EH (cell line): ENCODE results near the gene C4orf54.

Experiments used
- DNase-seq: peaks from one replicate; pipeline ENCODE4 v3.0.0-alpha.2; 2015; ENCODE audit warnings: low read depth

C4orf54 gene

DNA sequence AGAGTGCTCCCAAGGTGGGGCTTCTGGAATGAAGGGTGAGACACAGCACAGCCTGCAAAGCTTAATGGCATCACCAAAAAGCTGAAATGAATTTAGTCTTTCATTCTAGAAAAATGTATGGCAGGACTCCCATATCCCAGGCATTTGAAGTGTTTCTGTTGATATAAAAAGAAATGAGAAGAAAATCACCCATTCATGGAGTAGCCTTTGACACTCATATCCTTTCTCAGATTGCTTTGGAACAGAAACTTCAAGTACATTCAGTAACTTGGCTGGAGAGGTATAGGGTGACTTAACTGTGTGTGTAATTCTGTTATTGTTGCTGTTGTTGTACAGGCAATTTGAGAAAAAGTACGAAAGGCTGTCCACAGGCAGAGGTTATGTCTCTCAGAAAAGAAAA is 35.3 kb downstream of the C4orf54 start:
- no peak for DNase-seq

DNA sequence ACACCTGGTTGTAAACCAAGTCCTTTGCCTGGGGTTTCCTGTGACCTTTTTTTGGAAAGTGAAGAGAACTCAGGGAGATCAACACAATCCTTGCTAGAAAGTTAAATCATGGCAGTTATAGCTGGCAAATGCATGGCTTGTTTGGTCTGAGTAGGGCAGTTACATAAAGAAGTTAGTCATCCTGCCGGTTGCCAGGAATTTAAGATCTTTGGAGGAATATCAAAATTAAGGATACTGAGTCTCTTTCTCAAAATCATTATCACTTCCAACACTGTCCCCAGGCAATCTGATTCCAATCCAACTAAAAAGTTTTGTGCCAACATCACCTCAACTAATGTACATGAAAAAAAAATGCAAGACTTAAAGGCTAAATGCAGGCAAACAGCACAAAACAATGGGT is 40.3 kb downstream of the C4orf54 start:
- DNase-seq = peak; percentile 3

DNA sequence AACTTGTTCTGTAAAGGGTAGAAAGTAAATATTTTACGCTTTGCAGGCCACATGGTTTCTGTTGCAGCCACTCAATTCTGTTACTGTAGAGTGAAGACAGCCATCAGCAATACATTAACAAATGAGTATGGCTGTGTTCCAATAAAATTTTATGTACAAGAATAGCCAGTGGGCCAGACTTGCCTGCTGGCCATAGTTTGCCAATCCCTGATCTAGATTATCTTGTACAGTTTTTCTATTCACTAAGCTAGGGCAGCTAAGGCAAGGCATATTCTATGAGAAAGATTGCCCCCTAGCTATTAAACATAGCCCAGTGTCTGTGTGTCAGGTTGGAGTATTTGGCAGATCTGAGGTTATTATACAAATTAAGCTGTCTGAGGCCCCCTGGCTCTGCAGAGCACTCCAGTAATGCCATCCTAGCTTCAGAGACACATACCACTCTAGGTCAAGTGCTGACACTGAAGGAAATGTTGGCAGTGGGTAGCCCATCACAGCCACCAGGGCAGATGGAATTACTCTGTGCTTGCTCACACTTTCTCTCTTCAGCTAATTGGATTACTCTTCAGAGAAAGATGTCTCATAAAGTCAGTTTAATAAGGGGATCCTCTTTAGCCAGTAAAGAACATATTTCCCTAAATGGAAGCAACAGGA is 42.3 kb downstream of the C4orf54 start:
- DNase-seq = no peak

DNA sequence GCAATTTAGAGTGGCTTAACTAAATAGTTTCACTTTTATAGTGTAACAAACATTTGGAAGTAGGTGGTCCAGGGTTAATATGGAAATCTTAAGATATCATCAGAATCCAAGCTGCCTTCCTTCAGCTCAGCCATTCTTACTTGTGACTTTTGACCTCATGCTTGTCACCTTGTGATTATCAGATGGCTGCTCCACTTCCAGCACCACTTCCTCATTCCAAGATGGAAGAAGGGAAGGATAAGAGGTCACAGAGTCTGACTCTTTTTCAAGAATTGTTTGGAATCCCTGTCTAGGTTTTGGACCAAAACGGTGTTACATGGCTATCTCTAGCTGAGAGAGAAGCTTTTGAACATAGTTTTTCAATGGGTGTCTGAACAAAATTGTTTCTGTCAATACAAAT is 43.1 kb downstream of the C4orf54 start:
- DNase-seq = no peak

DNA sequence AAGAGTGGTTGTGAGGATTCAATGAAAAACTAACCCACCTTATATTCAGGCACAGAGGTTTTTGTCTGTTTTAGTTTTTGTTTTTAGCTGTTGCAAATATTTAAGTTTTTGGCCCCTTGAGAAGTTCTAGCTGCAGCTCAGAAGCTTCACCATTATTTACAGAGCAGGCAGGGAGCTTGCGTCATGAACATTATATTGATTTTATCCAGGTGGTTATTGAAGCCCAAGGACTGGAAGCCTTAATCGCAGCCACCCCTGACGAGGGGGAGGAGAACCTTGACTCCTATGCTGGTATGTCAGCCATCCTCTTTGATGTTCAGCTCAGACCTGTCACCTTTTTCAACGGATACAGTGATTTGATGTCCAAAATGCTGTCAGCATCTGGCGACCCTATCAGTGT is 44.9 kb downstream of the C4orf54 start:
- DNase-seq = no peak

DNA sequence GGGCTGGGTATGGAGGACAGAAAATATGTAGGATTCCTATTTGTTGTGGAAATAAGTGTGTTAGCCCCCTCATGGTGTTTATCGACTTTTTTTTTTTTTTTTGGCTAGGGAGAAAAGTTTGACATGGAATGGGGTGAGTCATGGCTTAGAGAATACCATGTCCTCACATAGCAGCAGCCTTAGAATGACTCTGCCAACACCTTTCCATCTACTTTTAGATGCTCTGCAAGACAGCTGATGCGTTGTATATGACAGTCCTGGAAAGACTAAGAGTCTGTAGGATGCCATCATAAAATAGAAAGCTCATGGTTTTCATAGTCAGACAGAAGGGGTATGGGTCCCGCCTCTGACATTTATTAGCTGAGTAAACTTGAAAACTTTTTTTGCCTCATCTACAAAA is 45.3 kb downstream of the C4orf54 start:
- no peak for DNase-seq

DNA sequence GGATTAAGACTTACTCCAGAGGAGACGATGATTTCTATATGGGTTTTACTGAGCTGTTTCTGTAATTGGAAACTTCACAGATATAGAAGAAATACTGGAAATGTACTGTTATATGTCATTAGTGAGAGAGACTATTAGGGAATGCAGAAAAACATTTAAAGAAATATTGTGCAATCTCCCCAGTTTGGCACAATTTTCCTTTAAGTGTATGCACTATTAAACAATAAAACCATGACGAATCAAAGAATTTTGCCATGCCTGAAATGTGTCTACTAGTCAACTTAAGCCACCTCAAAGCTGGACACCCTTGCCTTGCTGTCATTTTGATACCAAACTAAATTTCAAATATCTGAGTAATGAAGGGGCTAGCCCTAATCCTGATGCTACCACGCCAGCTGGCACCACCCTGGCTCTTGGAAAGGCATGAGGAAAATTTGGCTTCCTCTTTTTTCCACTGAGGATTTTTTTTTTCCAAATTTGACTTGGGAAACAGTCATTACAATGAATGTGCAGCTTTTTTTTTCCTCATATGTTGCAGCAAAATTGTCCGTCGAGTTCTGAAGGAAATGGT is 46.9 kb downstream of the C4orf54 start:
- DNase-seq = no peak

DNA sequence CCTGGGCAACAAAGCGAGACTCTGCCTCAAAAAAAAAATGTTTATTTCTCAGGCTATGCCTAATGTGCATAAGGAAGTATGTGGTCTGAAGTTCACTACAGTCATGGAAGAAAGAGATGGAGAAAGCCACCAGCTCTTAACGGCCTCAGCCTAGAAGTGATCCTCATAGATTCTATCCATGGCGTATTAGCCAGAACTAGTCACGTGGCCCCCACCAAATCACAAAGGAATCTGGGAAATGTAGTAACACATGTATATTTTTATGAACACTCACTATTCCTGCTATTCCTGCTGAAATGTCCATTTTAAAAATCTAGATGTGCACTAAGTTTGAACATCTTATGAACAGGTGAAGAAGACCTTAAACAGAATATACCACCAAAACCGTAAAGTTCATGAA is 49.2 kb downstream of the C4orf54 start:
- no peak for DNase-seq
